ENCODE measurements around the gene LIPN. TPM values are rescaled to one million over a fixed set of nuclear protein-coding genes. Genes with fewer than 3 reads are reported as not detected.

Gene LIPN
- total RNA-seq, 4 donors from 2014 or later = not detected

DNA sequence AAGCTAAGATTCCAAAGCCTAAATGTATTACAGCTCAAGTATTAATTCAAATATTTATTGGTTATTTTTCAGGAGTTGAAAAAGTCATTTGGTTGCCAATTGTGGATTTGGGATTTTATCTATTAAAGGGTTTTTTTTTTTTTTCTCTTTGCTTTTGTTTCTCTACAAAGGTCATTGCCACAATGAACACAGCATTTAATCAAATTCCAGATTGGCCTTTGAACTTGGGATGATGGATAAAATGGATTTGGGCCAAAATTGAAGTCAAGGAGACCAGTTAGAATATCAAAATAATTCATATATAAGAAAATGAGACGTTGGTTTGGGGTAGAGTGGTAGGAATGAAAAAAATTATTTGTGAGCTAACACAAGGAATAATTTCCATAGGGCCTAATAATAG is 9.6 kb downstream of the LIPN start:
- no peaks in the 10 kb centered on the region for H3K4me1 ChIP-seq
- intact Hi-C loops (cut with DNase I; ENCODE audit: low total_unique reads) = no loop called here
- H3K27me3 ChIP-seq = no peaks in the 10 kb centered on the region
- H3K9me3 ChIP-seq = no peaks in the 10 kb centered on the region
- H3K27ac ChIP-seq = no peak overlapping the region
- no peak overlapping the region for H3K4me3 ChIP-seq
- DNase-seq (no peak), ATAC-seq (no peak)
- TF ChIP-seq CTCF (IDR thresholded peaks at IDR 0.05 in 4 of 5, conservative IDR thresholded peaks at IDR 0.05 in 1 of 5) = no peak
- no peaks in the 10 kb centered on the region for H3K36me3 ChIP-seq
- in situ Hi-C loops (cut with MboI; ENCODE audit: low sequenced_read_pairs in 4 of 4) = no loop called here

- intact Hi-C loops (cut with DNase I; ENCODE audit: low total_unique reads) (no loop called here), in situ Hi-C loops (cut with MboI; ENCODE audit: low sequenced_read_pairs in 4 of 4) (no loop called here)
- no peak overlapping the region for H3K4me3 ChIP-seq
- no peak for ATAC-seq
- no peak for TF ChIP-seq CTCF (IDR thresholded peaks at IDR 0.05 in 4 of 5, conservative IDR thresholded peaks at IDR 0.05 in 1 of 5)
- TF ChIP-seq POLR2A (IDR thresholded peaks at IDR 0.05) = no peak
- no peaks in the 10 kb centered on the region for H3K27me3 ChIP-seq
- H3K36me3 ChIP-seq = no peaks in the 10 kb centered on the region
- no peaks in the 10 kb centered on the region for H3K9me3 ChIP-seq
- DNase-seq = no peak
- H3K27ac ChIP-seq = no peak overlapping the region
- peaks cover 0 to under 1% of the 10 kb centered on the region in 2 donors for H3K4me1 ChIP-seq
Measured at GRCh38 chr10:88781206-88781605, 21.4 kb downstream of the LIPN start.

DNA sequence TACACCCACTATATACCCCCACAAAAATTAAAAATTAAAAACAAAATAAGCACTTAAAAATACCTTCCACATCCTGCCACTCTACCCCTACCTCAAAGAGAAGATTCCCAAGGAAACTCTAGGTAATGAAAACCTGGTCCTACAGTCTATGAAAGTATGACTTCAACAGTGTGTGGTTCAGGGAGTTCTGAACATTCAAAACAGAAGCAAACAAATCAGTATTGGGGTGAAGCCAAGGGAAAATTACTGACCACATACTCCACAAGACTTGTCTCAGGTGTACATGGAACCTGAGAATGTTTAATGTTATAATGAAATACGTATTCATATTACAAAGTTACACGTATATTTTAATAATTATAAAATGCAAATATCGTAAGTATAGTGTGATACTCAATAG is 22.4 kb downstream of the LIPN start:
- Histone ChIP-seq H3K9me3 (no peaks in the 10 kb centered on the region), H3K4me3 (no peak overlapping the region), H3K27ac (no peak overlapping the region), H3K4me1 (no peaks in the 10 kb centered on the region), H3K27me3 (no peaks in the 10 kb centered on the region), H3K36me3 (no peaks in the 10 kb centered on the region)
- no peak for TF ChIP-seq CTCF (IDR thresholded peaks at IDR 0.05 in 4 of 5, conservative IDR thresholded peaks at IDR 0.05 in 1 of 5)
- TF ChIP-seq POLR2A (IDR thresholded peaks at IDR 0.05) = no peak
- ATAC-seq (no peak), DNase-seq (no peak)
- intact Hi-C loops (cut with DNase I; ENCODE audit: low total_unique reads) (no loop called here), in situ Hi-C loops (cut with MboI; ENCODE audit: low sequenced_read_pairs in 4 of 4) (no loop called here)

DNA sequence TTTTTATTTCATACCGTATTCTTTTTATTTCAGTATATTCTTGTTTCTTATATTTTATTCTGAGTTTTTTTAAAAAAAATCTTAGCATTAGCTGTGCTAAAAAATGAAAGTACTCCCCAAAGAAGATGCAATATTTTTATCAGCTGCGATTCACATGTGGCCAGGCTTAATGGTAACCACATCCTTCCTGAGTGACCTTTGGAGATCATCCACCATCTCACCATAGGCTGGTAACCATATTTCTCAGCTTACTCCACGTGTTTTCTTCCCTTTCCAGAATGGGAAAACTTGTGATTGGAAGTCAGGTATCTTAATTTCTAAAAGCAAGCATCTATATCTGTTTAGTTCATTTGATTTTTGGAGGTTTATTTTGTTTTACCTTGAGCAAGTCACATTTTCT is 23.9 kb downstream of the LIPN start:
- no peak for TF ChIP-seq CTCF (IDR thresholded peaks at IDR 0.05 in 4 of 5, conservative IDR thresholded peaks at IDR 0.05 in 1 of 5)
- no peak for TF ChIP-seq POLR2A (IDR thresholded peaks at IDR 0.05)
- Histone ChIP-seq H3K27me3 (no peaks in the 10 kb centered on the region), H3K4me3 (no peak overlapping the region), H3K27ac (no peak overlapping the region), H3K9me3 (no peaks in the 10 kb centered on the region), H3K4me1 (no peaks in the 10 kb centered on the region), H3K36me3 (no peaks in the 10 kb centered on the region)
- in situ Hi-C loops (cut with MboI; ENCODE audit: low sequenced_read_pairs in 4 of 4) = no loop called here
- ATAC-seq = no peak
- intact Hi-C loops (cut with DNase I; ENCODE audit: low total_unique reads) = no loop called here
- no peak for DNase-seq

DNA sequence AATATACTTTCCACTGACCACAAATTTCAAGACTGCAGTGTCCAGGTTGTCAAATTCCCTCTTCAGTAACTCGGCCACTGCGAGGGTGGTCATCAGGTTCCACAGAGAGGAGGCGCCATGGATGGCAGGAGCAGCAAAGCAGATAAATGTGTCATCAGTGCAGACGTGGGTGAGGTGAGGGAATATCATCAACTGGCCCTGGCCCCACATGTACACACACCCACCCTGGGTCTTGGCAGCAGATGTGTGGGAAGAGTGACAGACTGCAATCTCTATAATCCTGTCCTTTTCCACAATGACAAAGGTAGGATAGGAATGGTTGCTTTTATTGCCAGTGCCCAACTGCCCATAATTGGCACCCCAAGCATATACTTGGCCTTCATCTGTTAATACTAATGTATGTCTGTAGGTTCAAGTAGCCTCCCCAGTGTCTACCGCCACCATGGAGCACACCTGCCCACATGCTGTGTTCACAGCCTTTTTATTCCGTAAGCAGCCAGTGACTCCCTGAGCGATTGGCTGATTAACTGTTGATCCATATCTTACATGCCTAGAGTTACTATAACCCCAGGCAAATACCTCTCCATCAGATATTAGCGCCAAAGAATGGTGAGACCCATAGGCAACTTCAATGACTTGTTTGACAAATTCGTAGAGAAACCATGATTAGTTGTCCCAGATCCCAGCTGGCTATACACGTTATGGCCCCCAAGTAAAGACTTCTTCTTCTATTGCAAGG is 26.4 kb downstream of the LIPN start:
- no peaks in the 10 kb centered on the region for H3K9me3 ChIP-seq
- no peaks in the 10 kb centered on the region for H3K27me3 ChIP-seq
- H3K4me3 ChIP-seq = no peak overlapping the region
- DNase-seq (no peak), ATAC-seq (no peak)
- in situ Hi-C loops (cut with MboI; ENCODE audit: low sequenced_read_pairs in 4 of 4) = no loop called here
- no peak overlapping the region for H3K27ac ChIP-seq
- H3K4me1 ChIP-seq = no peaks in the 10 kb centered on the region
- no peaks in the 10 kb centered on the region for H3K36me3 ChIP-seq
- intact Hi-C loops (cut with DNase I; ENCODE audit: low total_unique reads) = no loop called here
- TF ChIP-seq POLR2A (IDR thresholded peaks at IDR 0.05) = no peak
- no peak for TF ChIP-seq CTCF (IDR thresholded peaks at IDR 0.05 in 4 of 5, conservative IDR thresholded peaks at IDR 0.05 in 1 of 5)

All from gastrocnemius medialis (tissue), 4 donors.